Ovary (tissue), 3 donors: ENCODE results near the gene CLDN7.

Experiments used
- CTCF ChIP-seq, 3 donors: fragments of 450-650 bp in 2 of 3; fragments of 200-600 bp in 1 of 3; IDR thresholded peaks; one replicate each; pipeline versions ENCODE4 v1.5.1 to v1.8.0; 2016 to 2022; ENCODE audit warnings: antibody characterized with exemption in 3 of 3, mild to moderate bottlenecking in 1 of 3
- EP300 ChIP-seq: sonication (generic); formaldehyde crosslinking; IDR thresholded peaks from one replicate; pipeline ENCODE4 v1.6.1; 2017; ENCODE audit warnings: antibody characterized with exemption
- POLR2A ChIP-seq: fragments of 450-650 bp; IDR thresholded peaks from one replicate; pipeline ENCODE4 v1.6.1; 2017; ENCODE audit warnings: antibody characterized with exemption, mild to moderate bottlenecking, moderate library complexity
- donor health status: DM: no; HTN: no; CAD: no.

DNA sequence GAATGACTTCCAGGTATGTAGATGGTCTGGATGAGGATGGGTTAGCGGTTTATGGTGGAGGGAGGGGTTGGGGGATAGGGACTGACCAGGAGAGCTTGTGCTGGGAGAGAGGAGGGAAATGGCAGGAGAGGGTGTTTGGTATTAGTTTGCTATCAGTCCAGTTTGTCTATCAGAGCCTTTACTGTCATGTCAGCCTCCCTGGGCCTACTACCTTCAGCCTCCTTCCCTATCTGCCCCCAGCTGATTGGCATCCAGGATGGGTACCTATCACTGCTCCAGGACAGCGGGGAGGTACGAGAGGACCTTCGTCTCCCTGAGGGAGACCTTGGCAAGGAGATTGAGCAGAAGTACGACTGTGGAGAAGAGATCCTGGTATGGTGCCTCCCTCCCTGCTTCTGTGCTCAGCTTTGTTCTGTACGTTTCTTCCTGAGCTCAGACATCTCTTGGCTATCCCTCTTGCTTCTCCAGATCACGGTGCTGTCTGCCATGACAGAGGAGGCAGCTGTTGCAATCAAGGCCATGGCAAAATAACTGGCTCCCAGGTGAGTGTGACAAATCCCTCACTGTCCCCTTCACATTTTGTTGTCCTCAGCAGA, 48.9 kb upstream of the CLDN7 start:
- no peak for TF ChIP-seq CTCF (IDR thresholded peaks at IDR 0.05)
- TF ChIP-seq POLR2A, result no peak
- TF ChIP-seq EP300, result no peak
